Panc1 (cell line): ENCODE data around the gene HABP4.

Experiments
- POLR2AphosphoS5 ChIP-seq: IDR thresholded peaks from 2 replicates; pipeline ENCODE4 v1.6.1; 2012; ENCODE audit warnings: mild to moderate bottlenecking, low read depth, low read length, moderate library complexity
- TF ChIP-seq, protein P1 (sequence below): fragments of 450-650 bp; IDR thresholded peaks from 2 replicates; pipeline ENCODE4 v1.5.1; 2017; ENCODE audit warnings: mild to moderate bottlenecking
- TF ChIP-seq, protein P2 (sequence below), 2 experiments: IDR thresholded peaks; 2 replicates each; pipeline ENCODE4 v1.6.1; 2011 to 2012; ENCODE audit warnings: low read depth in 2 of 2, control low read depth in 1 of 2, low read length in 1 of 2, mild to moderate bottlenecking in 1 of 2, moderate library complexity in 1 of 2; ENCODE audit not compliant: insufficient read depth in 1 of 2

DNA sequence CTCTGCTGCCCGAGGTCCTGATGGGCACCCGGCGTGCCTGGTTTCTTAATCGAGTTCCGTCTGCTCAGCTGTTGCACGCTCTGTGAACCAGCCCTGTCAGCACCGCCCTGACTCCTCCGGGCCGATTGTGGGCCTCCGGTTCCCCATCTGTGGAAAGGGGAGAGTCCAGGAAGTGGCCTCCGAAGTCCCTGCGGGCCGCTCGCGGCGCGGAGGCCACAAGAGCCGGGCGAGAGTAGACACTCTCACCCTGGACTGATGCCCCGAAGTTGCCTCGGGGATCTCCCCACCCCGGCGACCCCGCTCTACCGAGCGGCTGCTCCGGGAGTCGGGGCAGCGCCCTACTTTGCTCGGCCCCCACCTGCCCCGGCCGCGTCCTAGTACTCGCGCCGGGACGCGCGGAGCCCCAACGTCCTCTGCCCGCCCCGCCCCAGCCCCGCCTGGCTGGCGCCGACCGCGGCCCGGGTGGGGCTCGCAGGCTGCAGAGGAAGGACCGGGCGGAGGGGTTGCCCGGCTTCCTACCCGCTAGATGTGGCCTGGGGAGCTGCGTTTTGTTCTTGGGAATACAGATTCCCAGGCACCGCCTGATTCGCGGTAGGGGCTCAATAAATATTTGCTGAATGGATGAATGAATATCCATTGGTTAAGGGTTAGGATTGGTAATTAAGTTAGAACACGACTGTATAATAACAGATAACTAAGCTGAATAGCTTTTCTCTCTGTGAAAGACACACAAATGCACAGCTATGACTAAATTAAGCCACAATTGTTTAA, 30.9 kb upstream of the HABP4 start:
- TF ChIP-seq, protein P1, sequence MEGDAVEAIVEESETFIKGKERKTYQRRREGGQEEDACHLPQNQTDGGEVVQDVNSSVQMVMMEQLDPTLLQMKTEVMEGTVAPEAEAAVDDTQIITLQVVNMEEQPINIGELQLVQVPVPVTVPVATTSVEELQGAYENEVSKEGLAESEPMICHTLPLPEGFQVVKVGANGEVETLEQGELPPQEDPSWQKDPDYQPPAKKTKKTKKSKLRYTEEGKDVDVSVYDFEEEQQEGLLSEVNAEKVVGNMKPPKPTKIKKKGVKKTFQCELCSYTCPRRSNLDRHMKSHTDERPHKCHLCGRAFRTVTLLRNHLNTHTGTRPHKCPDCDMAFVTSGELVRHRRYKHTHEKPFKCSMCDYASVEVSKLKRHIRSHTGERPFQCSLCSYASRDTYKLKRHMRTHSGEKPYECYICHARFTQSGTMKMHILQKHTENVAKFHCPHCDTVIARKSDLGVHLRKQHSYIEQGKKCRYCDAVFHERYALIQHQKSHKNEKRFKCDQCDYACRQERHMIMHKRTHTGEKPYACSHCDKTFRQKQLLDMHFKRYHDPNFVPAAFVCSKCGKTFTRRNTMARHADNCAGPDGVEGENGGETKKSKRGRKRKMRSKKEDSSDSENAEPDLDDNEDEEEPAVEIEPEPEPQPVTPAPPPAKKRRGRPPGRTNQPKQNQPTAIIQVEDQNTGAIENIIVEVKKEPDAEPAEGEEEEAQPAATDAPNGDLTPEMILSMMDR, result no peak
- no peak; the same call in 1 of the 2 replicates for TF ChIP-seq POLR2AphosphoS5
- TF ChIP-seq, protein P2, sequence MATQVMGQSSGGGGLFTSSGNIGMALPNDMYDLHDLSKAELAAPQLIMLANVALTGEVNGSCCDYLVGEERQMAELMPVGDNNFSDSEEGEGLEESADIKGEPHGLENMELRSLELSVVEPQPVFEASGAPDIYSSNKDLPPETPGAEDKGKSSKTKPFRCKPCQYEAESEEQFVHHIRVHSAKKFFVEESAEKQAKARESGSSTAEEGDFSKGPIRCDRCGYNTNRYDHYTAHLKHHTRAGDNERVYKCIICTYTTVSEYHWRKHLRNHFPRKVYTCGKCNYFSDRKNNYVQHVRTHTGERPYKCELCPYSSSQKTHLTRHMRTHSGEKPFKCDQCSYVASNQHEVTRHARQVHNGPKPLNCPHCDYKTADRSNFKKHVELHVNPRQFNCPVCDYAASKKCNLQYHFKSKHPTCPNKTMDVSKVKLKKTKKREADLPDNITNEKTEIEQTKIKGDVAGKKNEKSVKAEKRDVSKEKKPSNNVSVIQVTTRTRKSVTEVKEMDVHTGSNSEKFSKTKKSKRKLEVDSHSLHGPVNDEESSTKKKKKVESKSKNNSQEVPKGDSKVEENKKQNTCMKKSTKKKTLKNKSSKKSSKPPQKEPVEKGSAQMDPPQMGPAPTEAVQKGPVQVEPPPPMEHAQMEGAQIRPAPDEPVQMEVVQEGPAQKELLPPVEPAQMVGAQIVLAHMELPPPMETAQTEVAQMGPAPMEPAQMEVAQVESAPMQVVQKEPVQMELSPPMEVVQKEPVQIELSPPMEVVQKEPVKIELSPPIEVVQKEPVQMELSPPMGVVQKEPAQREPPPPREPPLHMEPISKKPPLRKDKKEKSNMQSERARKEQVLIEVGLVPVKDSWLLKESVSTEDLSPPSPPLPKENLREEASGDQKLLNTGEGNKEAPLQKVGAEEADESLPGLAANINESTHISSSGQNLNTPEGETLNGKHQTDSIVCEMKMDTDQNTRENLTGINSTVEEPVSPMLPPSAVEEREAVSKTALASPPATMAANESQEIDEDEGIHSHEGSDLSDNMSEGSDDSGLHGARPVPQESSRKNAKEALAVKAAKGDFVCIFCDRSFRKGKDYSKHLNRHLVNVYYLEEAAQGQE (IDR thresholded peaks at IDR 0.05; ENCODE audit: insufficient read depth in 1 of 2, low read depth in 2 of 2, low read length in 1 of 2), result no peak
